ENCODE data around the gene TMEM181. TPM values are rescaled to one million over a fixed set of nuclear protein-coding genes. Genes with fewer than 3 reads are reported as not detected.

TMEM181 gene
- total RNA-seq, 1 experiment from 2014 or later, result 38.0 TPM

DNA sequence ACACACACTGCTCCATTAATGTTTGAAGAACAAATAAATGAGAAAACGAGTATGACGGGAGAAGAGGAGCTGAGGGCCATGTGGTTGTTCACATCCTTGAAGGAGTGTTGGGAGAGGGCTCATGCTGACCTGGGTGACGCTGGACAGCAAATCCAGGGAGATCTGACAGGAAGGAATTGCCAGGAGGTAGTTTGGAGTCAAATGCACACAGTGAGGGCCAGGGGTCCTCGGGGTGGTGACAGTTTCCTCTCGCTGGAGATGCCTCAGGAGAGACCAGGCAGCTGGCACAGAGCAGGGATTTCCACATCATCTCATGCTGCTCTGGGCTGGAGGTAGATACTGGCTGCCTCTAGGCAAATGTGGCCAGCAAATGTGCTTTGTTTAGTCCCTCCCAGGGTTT is 2.0 kb upstream of the TMEM181 start:
- intact Hi-C loops (cut with micrococcal nuclease; ENCODE audit: unreplicated experiment), result no loop called here
- POLR2A ChIA-PET, result no interaction called here
- TF ChIP-seq SIN3A (IDR thresholded peaks at IDR 0.05; ENCODE audit: borderline replicate concordance, insufficient read depth, low read depth, low read length), result no peak
- in situ Hi-C loops (cut with HindIII; ENCODE audit: low pct_unique_long_range_greater_than_20kb, low sequenced_read_pairs), result no loop called here
- DNase-seq (ENCODE audit: low read depth, low spot score), result no peak
- H3K4me3 ChIP-seq (ENCODE audit: low read depth in 2 of 2, low read length in 2 of 2), result no peak overlapping the region
- no peak for ATAC-seq
- peaks cover 2% of the 10 kb centered on the region; the same call in 1 of the 2 replicates for H3K36me3 ChIP-seq (ENCODE audit: control insufficient read depth, insufficient read depth, low read length)
- H3K27ac ChIP-seq (ENCODE audit: low read length), result no peak overlapping the region
- CTCF ChIA-PET, result interaction anchor here (0.7 kb wide), 1 partner anchor 342 kb away, joined by 3 read pairs; no protein-coding TSS in a partner anchor
- no TSS peak for BruUV-seq (replicated peaks)
- no peaks in the 10 kb centered on the region for H3K27me3 ChIP-seq (ENCODE audit: control insufficient read depth, insufficient read depth, low read length)
- no peaks in the 10 kb centered on the region for H3K9me3 ChIP-seq (ENCODE audit: control insufficient read depth, insufficient read depth, low read depth, low read length)
- H3K4me1 ChIP-seq (ENCODE audit: control insufficient read depth, insufficient read depth, low read length), result peaks cover 25% of the 10 kb centered on the region

DNA sequence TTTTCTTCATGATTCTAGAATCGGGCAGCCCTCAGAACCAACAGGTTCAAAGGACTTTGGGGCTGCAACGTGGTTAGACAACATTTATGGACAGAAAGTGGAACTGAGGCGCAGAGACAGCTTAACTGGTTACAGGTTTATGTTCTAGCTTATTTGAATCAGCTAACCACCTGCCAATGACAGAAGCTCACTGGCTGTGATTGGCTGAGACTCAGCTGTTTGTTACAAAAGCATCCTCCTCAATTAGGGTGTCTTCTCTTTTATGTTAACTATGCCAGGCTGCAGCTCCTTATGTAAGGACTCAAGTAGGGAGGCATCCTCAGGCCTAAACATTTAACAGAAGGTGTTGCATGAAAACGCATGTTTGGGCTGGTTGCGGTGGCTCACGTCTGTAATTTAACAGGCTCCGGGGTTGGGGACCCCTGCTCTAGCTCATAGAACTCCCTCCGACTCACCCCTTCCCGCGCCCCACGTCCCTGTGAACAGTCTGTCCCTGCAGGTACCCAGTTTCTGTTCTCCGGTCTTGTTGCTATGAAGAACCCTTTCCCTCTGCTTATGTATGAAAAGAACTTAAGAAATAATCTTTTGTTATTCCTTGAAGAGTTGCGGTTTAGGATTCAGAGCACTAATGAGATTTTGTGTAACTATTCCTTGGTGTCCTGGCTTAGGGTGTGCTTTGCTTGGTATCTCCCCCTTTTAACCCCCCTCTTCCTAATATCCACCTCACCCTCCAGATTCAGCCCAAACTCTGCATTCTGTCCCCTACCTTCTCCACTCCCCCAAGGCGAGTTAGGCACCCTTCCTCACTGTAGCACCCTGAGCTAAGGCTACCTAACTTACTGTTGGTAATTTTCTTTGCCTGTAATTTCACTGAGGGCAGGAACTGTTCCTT is 1.2 kb upstream of the TMEM181 start:
- no peaks in the 10 kb centered on the region for H3K9me3 ChIP-seq (ENCODE audit: control insufficient read depth, insufficient read depth, low read depth, low read length)
- H3K27ac ChIP-seq (ENCODE audit: low read length), result peak overlapping the region; percentile 94
- ChIA-PET POLR2A (interaction anchor here (0.6 kb wide), 1 partner anchor 91 kb away, joined by 3 read pairs; the partner anchor contains the start of gene SYTL3), CTCF (no interaction called here)
- no peak for TF ChIP-seq POLR2AphosphoS5 (IDR thresholded peaks at IDR 0.05; ENCODE audit: low read depth, low read length)
- TF ChIP-seq, protein P1, sequence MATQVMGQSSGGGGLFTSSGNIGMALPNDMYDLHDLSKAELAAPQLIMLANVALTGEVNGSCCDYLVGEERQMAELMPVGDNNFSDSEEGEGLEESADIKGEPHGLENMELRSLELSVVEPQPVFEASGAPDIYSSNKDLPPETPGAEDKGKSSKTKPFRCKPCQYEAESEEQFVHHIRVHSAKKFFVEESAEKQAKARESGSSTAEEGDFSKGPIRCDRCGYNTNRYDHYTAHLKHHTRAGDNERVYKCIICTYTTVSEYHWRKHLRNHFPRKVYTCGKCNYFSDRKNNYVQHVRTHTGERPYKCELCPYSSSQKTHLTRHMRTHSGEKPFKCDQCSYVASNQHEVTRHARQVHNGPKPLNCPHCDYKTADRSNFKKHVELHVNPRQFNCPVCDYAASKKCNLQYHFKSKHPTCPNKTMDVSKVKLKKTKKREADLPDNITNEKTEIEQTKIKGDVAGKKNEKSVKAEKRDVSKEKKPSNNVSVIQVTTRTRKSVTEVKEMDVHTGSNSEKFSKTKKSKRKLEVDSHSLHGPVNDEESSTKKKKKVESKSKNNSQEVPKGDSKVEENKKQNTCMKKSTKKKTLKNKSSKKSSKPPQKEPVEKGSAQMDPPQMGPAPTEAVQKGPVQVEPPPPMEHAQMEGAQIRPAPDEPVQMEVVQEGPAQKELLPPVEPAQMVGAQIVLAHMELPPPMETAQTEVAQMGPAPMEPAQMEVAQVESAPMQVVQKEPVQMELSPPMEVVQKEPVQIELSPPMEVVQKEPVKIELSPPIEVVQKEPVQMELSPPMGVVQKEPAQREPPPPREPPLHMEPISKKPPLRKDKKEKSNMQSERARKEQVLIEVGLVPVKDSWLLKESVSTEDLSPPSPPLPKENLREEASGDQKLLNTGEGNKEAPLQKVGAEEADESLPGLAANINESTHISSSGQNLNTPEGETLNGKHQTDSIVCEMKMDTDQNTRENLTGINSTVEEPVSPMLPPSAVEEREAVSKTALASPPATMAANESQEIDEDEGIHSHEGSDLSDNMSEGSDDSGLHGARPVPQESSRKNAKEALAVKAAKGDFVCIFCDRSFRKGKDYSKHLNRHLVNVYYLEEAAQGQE (IDR thresholded peaks at IDR 0.05; ENCODE audit: insufficient read depth in 1 of 2, low read depth in 2 of 2, low read length in 1 of 2), result no peak
- no peak for TF ChIP-seq SIN3A (IDR thresholded peaks at IDR 0.05; ENCODE audit: borderline replicate concordance, insufficient read depth, low read depth, low read length)
- TF ChIP-seq, protein P2, sequence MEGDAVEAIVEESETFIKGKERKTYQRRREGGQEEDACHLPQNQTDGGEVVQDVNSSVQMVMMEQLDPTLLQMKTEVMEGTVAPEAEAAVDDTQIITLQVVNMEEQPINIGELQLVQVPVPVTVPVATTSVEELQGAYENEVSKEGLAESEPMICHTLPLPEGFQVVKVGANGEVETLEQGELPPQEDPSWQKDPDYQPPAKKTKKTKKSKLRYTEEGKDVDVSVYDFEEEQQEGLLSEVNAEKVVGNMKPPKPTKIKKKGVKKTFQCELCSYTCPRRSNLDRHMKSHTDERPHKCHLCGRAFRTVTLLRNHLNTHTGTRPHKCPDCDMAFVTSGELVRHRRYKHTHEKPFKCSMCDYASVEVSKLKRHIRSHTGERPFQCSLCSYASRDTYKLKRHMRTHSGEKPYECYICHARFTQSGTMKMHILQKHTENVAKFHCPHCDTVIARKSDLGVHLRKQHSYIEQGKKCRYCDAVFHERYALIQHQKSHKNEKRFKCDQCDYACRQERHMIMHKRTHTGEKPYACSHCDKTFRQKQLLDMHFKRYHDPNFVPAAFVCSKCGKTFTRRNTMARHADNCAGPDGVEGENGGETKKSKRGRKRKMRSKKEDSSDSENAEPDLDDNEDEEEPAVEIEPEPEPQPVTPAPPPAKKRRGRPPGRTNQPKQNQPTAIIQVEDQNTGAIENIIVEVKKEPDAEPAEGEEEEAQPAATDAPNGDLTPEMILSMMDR (IDR thresholded peaks at IDR 0.05), result no peak
- intact Hi-C loops (cut with micrococcal nuclease; ENCODE audit: unreplicated experiment) (no loop called here), in situ Hi-C loops (cut with HindIII; ENCODE audit: low pct_unique_long_range_greater_than_20kb, low sequenced_read_pairs) (no loop called here)
- BruUV-seq (replicated peaks), result no TSS peak
- DNase-seq (ENCODE audit: low read depth, low spot score) (no peak), ATAC-seq (no peak)
- H3K4me1 ChIP-seq (ENCODE audit: control insufficient read depth, insufficient read depth, low read length), result peaks cover 25% of the 10 kb centered on the region
- no peak overlapping the region for H3K4me3 ChIP-seq (ENCODE audit: low read depth in 2 of 2, low read length in 2 of 2)
- no peaks in the 10 kb centered on the region for H3K27me3 ChIP-seq (ENCODE audit: control insufficient read depth, insufficient read depth, low read length)
- peaks cover 2% of the 10 kb centered on the region; the same call in 1 of the 2 replicates for H3K36me3 ChIP-seq (ENCODE audit: control insufficient read depth, insufficient read depth, low read length)

DNA sequence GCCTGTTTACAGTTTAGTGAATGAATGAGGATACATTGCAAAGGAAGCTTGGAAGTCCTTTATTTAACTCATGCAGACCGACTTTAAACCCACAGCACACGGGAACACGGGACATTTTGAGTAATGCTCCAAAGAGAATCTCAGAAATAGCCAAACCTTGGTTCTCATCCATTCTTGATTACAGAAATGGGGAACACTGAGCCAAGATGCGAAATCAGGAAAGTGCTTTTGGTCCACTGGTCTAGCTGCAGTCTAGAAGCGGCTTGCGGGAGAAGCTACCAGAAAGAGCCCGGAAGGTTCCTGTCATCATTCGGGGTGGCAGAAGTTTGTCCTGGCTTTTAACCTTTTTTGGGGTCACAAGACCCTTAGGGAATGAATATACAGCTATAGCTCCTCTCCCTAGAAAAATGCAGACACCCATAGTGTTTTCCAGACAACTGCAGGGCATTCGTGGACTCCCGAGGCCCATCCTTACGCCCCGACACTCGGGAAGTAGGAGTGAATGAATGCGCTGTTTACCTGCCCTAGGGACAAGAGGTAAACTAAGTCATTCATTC is 475 bp upstream of the TMEM181 start:
- intact Hi-C loops (cut with micrococcal nuclease; ENCODE audit: unreplicated experiment), result no loop called here
- no peak for DNase-seq (ENCODE audit: low read depth, low spot score)
- Histone ChIP-seq H3K4me1 (ENCODE audit: control insufficient read depth, insufficient read depth, low read length) (peaks cover 25% of the 10 kb centered on the region), H3K27me3 (ENCODE audit: control insufficient read depth, insufficient read depth, low read length) (no peaks in the 10 kb centered on the region), H3K27ac (ENCODE audit: low read length) (peak overlapping the region; percentile 94), H3K4me3 (ENCODE audit: low read depth in 2 of 2, low read length in 2 of 2) (peak overlapping the region; percentile 72 to 86), H3K9me3 (ENCODE audit: control insufficient read depth, insufficient read depth, low read depth, low read length) (no peaks in the 10 kb centered on the region), H3K36me3 (ENCODE audit: control insufficient read depth, insufficient read depth, low read length) (peaks cover 2% of the 10 kb centered on the region; the same call in 1 of the 2 replicates)
- TF ChIP-seq TCF7L2 (IDR thresholded peaks at IDR 0.05; ENCODE audit: low read depth, low read length) (no peak), SIN3A (IDR thresholded peaks at IDR 0.05; ENCODE audit: borderline replicate concordance, insufficient read depth, low read depth, low read length) (no peak), POLR2AphosphoS5 (IDR thresholded peaks at IDR 0.05; ENCODE audit: low read depth, low read length) (no peak)
- TF ChIP-seq, protein P1 (IDR thresholded peaks at IDR 0.05; ENCODE audit: insufficient read depth in 1 of 2, low read depth in 2 of 2, low read length in 1 of 2), result no peak
- TF ChIP-seq, protein P2 (IDR thresholded peaks at IDR 0.05), result no peak
- ATAC-seq, result no peak
- no TSS peak for BruUV-seq (replicated peaks)
- ChIA-PET CTCF (no interaction called here), POLR2A (interaction anchor here (0.6 kb wide), 3 partner anchors 8 to 344 kb away, joined by 3 to 22 read pairs (median 4); partner anchors contain the start of gene SYTL3)
- in situ Hi-C loops (cut with HindIII; ENCODE audit: low pct_unique_long_range_greater_than_20kb, low sequenced_read_pairs), result no loop called here

Measured in Panc1 (cell line).